HUES64 (cell line): ENCODE measurements around the gene UNC93B1.
A peak's percentile ranks its signal among the peaks of the same experiment; 100 is the strongest.

Experiments
- H3K27ac ChIP-seq: 2 replicates; pipeline ENCODE4 v1.7.0; 2013; ENCODE audit warnings: low read depth, low read length, inconsistent platforms
- H3K27me3 ChIP-seq: 2 replicates; pipeline ENCODE4 v1.6.1; 2013; ENCODE audit warnings: mild to moderate bottlenecking, low read length; ENCODE audit not compliant: insufficient read depth
- H3K36me3 ChIP-seq: 2 replicates; pipeline ENCODE4 v1.6.1; 2013; ENCODE audit warnings: mild to moderate bottlenecking, low read length; ENCODE audit not compliant: insufficient read depth
- H3K4me1 ChIP-seq: 2 replicates; pipeline ENCODE4 v1.6.1; 2013; ENCODE audit warnings: mild to moderate bottlenecking, low read length, moderate library complexity; ENCODE audit not compliant: insufficient read depth
- H3K4me3 ChIP-seq: 2 replicates; pipeline ENCODE4 v1.5.1; 2013; ENCODE audit warnings: mild to moderate bottlenecking, low read length, moderate library complexity
- H3K9ac ChIP-seq: 2 replicates; pipeline ENCODE4 v1.6.1; 2013; ENCODE audit warnings: mild to moderate bottlenecking, low read depth, low read length
- H3K9me3 ChIP-seq: 2 replicates; pipeline ENCODE4 v1.6.1; 2013; ENCODE audit warnings: low read depth, low read length; ENCODE audit not compliant: insufficient read depth
- WGBS: fragments of 150-250, 120-280 bp; methylation state at CpG from one replicate; pipeline ENCODE4 v1.1.7; 2013; ENCODE audit warnings: missing lambda C conversion rate; 5-methylcytosine and 5-hydroxymethylcytosine counted together

UNC93B1 gene

GRCh38 chr11:68011051-68011943 is 7.4 kb upstream of the UNC93B1 start:
- no peak overlapping the region for H3K9ac ChIP-seq
- H3K27ac ChIP-seq, result no peak overlapping the region
- H3K4me1 ChIP-seq, result peaks cover 12% of the 10 kb centered on the region
- WGBS, result 91% methylated on average over 16 of the region's 16 CpGs
- no peaks in the 10 kb centered on the region for H3K9me3 ChIP-seq
- no peaks in the 10 kb centered on the region for H3K36me3 ChIP-seq
- no peaks in the 10 kb centered on the region for H3K27me3 ChIP-seq
- H3K4me3 ChIP-seq, result no peak overlapping the region

DNA sequence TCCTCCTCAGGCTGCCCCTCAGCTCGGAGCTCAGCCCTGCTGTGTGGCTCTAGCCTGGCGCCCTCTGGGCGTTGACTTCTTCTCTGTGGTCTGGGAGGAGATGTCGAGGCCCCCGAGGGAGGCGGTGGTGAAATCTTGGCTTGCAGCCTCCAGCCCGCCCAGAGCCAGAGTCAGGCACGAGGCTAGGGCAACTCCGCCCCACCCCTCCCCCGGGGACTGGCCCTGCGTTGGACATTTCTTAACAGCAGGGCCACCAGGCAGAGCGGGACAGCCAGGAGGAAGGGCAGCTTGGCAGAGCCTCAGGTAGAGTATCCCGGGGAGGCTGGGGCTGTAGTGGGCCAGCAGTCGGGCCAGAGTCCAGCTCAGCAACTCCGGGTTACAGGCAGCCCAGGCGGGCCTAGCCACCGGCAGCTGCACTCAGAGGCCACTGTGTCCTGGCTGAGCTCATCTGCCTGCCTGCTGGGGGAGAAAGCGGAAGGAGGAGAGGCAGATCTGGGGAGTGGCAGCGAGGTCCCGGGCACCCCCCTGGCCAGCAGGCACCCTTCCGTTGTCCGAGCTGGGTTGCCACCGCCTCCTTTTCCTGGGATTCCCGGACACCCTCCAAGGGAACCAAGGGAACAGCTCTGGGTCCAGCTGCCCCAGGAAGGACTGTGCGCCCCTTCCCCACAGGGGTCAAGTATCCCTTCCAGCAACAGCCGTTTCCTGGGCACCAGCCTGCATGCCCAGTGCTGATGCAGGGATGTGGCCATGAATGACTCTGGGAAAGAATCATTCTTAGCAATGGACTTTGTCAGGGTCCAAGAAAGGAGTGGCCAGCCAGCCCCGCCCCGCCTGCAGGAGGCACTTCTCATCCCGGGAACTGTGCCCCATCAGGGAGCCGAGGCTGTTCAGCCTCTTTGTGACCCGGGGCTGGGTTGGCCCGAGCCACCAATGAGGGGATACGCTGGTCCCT is 6.5 kb upstream of the UNC93B1 start, which contains the start of gene ALDH3B1:
Gene ALDH3B1 (plus strand): TSS at position 238 of the 952 bp plus-strand sequence. CDS start 4,971 bp downstream, outside the sequence.
- Histone ChIP-seq H3K27ac (0 out of 2 replicates have a peak within 1 kb of the TSS, but pooled peaks have one; percentile 46), H3K4me1 (peaks cover 12% of the 10 kb centered on the region), H3K9me3 (no peaks in the 10 kb centered on the region), H3K9ac (no peak within 1 kb of the TSS; the same call in 1 of the 2 replicates), H3K36me3 (no peaks in the 10 kb centered on the region), H3K4me3 (no peak within 1 kb of the TSS), H3K27me3 (no peaks in the 10 kb centered on the region)
- 53% methylated on average over 33 of the region's 33 CpGs for WGBS

GRCh38 chr11:68009391-68010089 is 5.6 kb upstream of the UNC93B1 start:
- Histone ChIP-seq H3K4me1 (peaks cover 13% of the 10 kb centered on the region), H3K36me3 (no peaks in the 10 kb centered on the region), H3K27me3 (no peaks in the 10 kb centered on the region), H3K9me3 (no peaks in the 10 kb centered on the region), H3K4me3 (no peak overlapping the region), H3K27ac (no peak overlapping the region), H3K9ac (no peak overlapping the region; the same call in 1 of the 2 replicates)
- WGBS, result 88% methylated on average over 10 of the region's 12 CpGs

GRCh38 chr11:68008381-68009337 is 4.8 kb upstream of the UNC93B1 start:
- no peak overlapping the region for H3K27ac ChIP-seq
- no peaks in the 10 kb centered on the region; the same call in 1 of the 2 replicates for H3K27me3 ChIP-seq
- peaks cover 17% of the 10 kb centered on the region for H3K4me1 ChIP-seq
- no peaks in the 10 kb centered on the region for H3K36me3 ChIP-seq
- 88% methylated on average over 27 of the region's 27 CpGs for WGBS
- no peak overlapping the region for H3K9ac ChIP-seq
- no peak overlapping the region for H3K4me3 ChIP-seq
- H3K9me3 ChIP-seq, result no peaks in the 10 kb centered on the region

DNA sequence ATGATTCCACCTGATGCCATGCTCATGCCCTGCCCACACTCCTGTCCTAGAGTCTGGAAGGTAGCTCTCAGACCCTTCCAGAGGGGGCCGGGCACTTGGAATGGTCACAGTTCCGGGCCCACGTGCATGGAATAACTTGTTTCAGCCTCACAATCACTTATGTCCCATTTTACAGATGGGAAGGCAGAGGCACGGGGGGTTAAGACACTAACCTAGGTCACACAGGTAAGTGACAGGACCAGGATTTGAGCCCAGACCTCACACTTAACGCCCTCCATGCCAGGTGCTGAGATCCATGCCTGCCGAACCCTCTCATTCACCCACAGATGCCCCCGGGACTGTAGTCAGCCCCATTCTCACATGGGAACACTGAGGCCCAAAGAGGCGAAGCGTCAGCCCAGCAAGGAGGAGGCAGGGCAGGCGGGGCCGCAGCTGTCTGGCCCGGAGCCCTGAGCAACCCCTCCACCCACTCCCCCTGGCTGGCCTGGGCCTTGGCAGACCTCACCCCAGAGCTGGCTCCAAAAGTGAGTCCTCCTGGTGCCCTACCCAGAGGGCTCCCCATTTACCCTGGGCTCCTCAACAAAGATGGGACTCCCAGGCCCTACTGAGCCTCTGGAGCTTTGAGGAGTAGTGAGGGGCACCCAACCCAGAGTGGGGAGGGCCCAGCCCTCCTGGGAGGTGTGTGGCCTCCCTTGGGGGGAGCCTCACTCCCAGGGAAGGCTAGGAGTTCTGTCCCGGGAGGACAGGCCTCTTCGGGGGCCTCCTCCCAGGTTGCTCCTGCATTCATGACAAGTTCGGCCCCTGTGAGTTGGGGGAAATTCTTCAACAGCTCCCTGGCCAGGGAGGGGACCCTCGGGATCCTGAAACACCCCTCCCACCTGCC is 3.8 kb upstream of the UNC93B1 start:
- Histone ChIP-seq H3K9ac (no peak overlapping the region), H3K36me3 (no peaks in the 10 kb centered on the region), H3K9me3 (no peaks in the 10 kb centered on the region), H3K4me1 (peaks cover 17% of the 10 kb centered on the region), H3K27ac (no peak overlapping the region), H3K27me3 (peaks cover 7% of the 10 kb centered on the region; the same call in 1 of the 2 replicates), H3K4me3 (no peak overlapping the region)
- WGBS, result 91% methylated on average over 16 of the region's 16 CpGs

GRCh38 chr11:68006606-68007166 is 2.8 kb upstream of the UNC93B1 start:
- 94% methylated on average over 7 of the region's 7 CpGs for WGBS

DNA sequence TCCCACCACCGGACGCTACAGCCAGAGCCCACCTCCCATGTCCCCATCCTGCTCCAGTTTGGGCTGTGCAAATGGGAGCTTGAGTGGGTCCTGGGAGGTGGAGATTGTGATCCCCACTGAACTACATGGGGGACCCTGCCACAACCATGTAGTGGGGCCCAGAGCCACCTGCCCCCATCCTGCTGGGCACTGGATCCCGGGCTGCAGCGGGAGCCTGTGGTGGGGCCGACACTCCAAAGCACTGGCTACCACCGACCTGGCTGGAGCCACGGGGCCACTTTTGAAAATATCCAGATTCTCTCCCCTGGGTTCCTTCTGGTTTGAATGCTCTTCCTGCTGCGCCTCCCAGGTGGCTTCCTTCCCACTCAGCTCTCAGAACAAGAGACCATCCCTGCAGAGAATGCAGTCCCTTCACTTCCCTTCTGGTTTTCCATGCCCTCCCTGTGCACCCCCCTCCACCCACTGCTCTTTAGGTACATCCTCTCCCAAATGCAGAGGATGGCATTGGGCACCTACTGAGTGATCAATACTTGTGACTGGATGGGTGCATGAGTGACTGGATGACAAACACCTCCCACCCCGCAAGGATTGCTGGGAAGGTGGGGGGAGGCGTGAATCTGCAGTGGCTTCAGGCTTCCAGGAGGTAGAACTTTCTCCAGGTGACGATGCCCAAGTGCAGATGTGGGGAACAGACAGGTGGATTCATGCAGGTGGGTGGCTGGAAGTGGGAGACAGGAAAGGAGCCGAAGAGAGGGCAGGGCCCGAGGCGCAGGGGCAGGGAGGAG is 846 bp upstream of the UNC93B1 start:
- peak overlapping the region; percentile 55; the same call in 1 of the 2 replicates for H3K4me3 ChIP-seq
- H3K9me3 ChIP-seq, result no peaks in the 10 kb centered on the region
- H3K36me3 ChIP-seq, result no peaks in the 10 kb centered on the region
- H3K9ac ChIP-seq, result no peak overlapping the region
- 85% methylated on average over 14 of the region's 14 CpGs for WGBS
- no peak overlapping the region for H3K27ac ChIP-seq
- peaks cover 6% of the 10 kb centered on the region; the same call in 1 of the 2 replicates for H3K4me1 ChIP-seq
- peaks cover 11% of the 10 kb centered on the region; the same call in 1 of the 2 replicates for H3K27me3 ChIP-seq

More at GRCh38 chr11:68006606-68007166, 2.8 kb upstream of the UNC93B1 start:
- Histone ChIP-seq H3K27ac (no peak overlapping the region), H3K9me3 (no peaks in the 10 kb centered on the region), H3K9ac (no peak overlapping the region), H3K27me3 (peaks cover 11% of the 10 kb centered on the region; the same call in 1 of the 2 replicates), H3K4me1 (peaks cover 17% of the 10 kb centered on the region), H3K4me3 (no peak overlapping the region), H3K36me3 (no peaks in the 10 kb centered on the region)

DNA sequence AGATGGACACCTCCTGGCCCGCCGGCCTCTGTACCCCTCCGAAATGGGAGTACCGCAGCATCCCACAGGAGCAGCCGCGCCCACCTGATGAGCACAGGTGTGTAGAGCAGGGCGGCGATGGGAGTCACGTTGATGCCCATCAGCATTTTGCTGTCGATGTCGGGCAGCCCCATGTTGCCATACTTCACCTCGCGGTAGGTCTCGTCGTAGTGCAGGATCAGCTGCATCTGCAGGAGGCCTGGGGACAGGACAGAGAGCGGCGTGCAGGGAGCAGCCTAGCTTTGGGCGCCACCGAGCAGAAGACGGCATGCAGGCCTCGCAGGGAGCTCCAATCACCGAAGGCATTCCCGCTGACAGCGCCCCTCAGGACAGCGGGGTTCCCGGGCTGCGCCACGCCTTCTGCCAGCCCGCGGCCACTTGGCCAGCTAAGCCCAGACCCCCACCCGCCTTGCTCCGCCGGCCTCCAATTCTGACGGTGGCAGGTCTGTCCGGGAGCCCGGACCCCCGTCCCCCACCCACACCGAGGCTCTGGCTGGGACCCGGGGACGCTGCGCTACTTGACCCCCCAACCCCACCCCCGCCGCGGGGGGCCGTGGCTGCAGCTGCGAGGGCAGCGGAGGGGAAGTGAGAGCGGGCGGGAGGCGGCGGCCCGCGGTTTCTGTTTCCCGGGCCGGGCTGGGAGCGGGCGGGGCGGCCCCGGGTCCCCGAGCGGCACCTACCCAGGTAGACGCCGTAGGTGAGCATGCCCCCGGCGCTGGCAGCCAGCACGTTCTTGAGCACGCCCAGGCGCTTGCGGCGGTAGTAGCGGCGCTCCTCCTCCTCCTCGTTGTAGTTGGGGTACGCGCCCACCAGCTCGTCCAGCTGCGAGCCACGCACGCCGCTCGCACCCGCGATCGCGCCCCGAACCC is 705 bp downstream of the UNC93B1 start:
- H3K27ac ChIP-seq, result no peak overlapping the region
- WGBS, result 11% methylated on average over 85 of the region's 86 CpGs
- H3K9me3 ChIP-seq, result no peaks in the 10 kb centered on the region
- peaks cover 6% of the 10 kb centered on the region; the same call in 1 of the 2 replicates for H3K4me1 ChIP-seq
- H3K9ac ChIP-seq, result no peak overlapping the region
- H3K36me3 ChIP-seq, result no peaks in the 10 kb centered on the region
- peak overlapping the region; percentile 55 for H3K4me3 ChIP-seq
- peaks cover 11% of the 10 kb centered on the region; the same call in 1 of the 2 replicates for H3K27me3 ChIP-seq
